HG03439 (cell line): ENCODE data around the gene ULK1.

ENCODE experiments used
- ATAC-seq: cut with Tn5 transposase; IDR thresholded peaks from one replicate; pipeline ENCODE4 v1.9.1; 2021; ENCODE audit warnings: mild to moderate bottlenecking, moderate library complexity; ENCODE audit not compliant: unreplicated experiment

The ULK1 gene

DNA sequence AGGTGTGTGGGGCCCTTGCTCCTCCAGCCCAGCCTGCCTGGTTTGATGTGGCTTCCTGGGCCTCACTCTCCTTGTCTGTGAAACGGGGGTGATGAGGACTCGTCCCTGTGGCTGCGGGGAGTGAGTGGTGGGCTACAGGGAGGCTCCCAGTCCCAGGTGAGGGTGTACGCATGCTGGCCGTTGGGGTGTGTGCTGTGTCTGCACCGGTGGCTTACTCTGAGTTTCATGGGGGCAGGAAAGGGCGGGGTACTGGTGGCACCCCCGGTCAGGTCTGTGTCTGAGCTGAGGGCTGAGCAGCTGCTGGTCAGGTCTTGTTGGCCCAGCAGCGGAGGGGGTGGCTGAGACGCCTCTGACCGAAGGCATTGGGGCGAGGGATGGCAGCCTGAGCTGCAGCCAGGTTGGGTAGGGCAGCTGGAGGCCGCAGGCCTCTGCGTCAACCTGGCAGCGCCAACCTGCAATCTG, 11.2 kb downstream of the ULK1 start:
- ATAC-seq = no peak

DNA sequence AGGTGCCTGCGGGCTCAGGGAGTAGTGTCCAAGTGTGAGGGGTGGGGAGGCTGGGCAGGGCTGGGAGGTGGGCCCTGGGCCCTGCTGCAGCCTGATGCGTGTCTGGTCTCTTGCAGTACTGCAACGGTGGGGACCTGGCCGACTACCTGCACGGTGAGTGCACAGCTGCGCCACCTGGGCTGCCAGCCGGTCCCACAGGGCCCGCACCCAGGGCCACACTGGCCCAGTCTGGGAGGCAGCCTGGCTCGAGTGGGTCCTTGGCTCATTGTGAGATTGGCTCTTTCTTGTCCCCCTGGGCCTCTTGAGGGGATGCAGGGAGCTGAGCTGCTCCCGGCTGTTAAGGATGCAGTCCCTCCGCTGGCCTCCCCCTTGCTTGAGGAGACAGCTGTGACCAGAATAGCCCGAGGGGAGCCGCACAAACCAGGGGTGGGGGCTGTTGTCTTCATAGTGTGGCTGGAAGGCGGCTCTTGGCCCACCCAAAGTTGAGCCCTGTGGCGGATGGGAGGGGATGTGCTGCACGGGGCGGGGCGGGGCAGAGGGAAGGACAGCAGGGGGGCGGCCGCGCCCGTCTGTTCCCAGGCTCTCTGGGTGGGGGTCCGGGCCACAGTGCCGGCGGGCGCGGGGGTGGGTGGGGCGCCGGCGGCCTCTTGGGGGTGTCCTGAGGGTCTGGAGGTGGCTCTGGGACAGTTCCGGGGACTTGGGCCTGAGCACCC, 13.1 kb downstream of the ULK1 start:
- ATAC-seq = no peak

DNA sequence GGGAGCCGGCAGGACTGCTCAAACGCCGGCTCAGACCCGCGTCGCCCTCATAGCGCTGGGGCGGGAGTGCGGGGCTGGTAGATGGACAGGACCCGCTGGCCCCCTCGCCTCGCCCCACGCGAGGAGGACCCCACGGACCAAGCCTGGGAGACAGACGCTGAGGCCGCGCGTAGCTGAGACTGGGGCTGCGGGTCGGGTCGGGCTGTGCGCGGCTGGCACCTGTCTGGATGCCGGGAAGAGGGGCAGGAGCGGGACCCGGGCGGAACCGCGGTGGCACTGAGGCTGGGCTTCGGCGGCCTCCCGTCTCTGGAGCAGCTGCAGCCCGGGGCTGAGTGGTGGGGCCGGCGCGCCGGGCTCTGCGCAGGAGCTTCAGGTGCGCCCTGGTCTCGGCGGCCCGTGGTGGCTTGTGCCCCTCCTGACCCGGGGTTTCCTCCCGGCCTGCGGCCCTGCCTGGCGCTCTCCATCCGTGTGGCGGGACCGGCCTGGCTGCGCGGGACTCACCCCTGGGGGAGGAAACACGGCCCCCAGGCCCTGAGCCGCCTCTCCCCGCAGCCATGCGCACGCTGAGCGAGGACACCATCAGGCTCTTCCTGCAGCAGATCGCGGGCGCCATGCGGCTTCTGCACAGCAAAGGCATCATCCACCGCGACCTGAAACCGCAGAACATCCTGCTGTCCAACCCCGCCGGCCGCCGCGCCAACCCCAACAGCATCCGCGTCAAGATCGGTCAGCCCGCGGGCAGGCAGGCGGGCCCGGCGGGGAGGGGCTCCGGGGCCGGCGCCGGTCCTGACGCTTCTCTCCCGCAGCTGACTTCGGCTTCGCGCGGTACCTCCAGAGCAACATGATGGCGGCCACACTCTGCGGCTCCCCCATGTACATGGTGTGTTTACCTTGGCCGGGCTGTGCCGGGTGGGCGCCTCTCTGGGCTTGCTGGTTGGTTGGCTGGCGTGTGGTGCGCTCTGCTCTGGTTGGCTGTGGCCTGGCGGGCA, 14.0 kb downstream of the ULK1 start:
- no peak for ATAC-seq

DNA sequence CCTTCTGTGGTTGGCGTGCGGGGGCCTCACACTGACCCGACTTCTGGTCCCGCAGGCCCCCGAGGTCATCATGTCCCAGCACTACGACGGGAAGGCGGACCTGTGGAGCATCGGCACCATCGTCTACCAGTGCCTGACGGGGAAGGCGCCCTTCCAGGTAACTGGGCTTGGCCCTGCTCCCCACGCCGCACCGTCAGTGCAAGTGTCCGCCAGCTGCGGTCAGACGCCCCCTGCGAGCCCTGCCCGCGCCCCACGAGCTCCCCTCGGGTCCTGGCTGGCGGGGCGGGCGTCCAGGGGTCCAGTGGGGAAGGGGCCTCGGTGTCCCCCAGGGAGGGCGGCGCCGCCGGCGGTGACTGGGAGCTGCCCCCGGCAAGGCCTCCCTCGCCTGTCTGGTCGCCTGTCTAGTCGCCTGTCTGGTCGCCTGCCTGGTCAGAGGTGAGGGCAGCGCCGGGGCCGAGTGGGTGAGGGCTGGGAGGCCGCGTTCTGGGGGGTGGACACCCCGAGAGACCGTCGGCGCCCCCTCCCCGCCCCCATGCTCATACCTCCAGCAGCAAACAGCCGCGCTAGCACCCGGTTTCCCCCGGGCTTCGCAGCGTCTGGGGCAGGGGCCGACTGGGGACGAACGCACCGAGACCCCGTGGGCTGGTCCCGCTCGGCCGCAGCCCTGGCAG, 14.8 kb downstream of the ULK1 start:
- ATAC-seq = no peak

DNA sequence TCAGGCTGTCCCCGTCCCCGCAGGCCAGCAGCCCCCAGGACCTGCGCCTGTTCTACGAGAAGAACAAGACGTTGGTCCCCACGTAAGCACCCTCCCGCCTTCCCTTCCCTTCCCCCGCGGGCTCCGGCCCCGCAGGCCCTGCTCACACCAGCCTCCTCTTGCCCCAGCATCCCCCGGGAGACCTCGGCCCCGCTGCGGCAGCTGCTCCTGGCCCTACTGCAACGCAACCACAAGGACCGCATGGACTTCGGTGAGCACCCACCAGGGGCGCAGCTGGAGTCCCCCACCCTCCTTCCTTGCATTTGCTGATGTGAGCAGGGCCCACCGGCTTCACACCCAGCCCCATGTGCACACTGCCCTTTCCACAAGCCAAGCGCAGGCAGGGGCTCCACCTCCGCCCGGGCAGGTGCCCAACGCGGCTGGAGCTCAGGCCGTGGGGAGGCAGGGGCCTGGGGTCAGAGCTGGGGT, 15.4 kb downstream of the ULK1 start:
- ATAC-seq = no peak

DNA sequence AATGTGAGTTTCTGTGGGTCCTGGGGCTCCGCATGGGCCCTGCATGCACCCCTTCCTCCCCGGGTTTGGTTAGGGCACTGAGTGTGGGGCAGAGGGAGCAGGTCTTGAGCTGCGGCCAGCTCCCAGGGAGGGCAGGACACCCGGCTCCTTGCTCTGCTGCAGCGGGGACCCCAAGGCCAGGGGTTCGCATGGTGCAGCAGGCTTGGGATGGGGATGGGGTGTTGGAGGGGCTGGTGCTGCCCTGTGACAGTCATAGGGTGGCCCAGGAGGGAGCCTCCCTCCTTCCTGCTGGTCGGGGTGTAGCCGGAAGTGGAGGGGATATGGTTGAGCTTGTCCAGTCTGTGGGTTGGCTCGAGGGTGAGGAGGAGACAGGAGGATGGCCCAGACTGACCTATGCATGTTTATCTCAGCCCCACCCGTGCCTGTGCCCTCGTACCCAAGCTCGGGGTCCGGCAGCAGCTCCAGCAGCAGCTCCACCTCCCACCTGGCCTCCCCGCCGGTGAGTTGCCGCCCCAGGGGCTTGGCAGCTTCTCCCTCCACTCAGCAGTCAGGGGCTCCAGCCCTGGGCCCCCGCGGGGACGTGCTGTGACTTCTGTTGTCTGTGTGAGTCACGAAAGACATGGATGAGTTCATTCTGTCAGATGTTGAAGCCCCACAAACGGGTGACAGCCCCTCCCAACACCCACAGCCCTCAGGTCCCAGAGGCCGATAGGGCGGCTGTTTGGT, 16.0 kb downstream of the ULK1 start:
- no peak for ATAC-seq

DNA sequence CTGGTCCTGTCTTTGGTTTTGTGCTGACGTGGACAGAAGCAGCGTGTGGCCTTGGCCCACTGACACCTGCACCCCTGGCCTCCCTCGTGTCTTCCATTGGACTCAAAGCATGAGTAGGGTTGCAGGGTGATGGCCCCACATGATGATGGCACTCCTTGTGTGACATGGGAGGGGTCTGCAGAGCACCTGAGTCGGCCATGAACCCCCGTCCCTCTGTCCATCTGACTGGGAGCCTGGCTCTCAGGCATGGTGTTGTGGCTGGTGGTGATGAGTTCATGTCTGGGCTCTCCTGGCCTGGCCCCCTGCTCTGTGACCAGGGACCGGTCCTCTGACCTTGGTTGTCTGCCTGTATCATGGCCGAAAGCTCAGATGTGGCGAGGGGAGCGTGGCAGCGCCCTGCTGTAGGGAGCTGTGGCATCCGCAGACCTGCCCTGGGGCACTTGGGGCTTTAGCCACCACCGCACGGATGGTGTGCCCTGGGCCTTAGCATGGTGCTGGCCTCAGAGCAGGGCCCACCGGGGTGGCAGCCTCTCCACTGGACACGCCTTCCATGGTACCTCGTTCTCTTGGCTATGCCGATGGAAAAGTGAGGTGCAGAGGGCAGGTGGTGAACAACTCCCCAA, 16.7 kb downstream of the ULK1 start:
- no peak for ATAC-seq

DNA sequence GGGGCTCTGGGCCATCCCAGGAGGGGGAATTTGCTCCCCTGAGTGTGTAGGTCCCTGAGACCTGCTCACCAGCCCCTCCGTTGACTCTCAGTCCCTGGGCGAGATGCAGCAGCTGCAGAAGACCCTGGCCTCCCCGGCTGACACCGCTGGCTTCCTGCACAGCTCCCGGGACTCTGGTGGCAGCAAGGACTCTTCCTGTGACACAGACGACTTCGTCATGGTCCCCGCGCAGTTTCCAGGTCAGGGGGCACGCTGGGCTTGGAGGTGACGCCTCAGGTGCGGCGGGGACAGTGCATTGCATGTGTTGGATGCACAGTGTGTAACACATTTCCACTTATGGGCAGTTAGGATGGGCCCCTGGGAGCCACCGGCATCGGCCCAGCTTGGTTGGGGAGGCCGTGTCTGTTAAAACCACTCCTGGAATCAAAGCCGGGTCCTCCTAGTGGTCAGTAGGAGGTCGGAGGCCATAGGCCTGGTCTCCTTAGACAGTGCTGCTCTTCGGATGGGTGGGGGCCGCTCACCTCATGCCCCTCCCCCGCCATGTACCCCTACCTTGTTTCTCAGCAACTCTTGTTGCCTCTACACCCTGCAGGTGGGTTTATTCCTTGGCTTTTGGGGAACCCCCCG, 17.5 kb downstream of the ULK1 start:
- ATAC-seq = no peak

DNA sequence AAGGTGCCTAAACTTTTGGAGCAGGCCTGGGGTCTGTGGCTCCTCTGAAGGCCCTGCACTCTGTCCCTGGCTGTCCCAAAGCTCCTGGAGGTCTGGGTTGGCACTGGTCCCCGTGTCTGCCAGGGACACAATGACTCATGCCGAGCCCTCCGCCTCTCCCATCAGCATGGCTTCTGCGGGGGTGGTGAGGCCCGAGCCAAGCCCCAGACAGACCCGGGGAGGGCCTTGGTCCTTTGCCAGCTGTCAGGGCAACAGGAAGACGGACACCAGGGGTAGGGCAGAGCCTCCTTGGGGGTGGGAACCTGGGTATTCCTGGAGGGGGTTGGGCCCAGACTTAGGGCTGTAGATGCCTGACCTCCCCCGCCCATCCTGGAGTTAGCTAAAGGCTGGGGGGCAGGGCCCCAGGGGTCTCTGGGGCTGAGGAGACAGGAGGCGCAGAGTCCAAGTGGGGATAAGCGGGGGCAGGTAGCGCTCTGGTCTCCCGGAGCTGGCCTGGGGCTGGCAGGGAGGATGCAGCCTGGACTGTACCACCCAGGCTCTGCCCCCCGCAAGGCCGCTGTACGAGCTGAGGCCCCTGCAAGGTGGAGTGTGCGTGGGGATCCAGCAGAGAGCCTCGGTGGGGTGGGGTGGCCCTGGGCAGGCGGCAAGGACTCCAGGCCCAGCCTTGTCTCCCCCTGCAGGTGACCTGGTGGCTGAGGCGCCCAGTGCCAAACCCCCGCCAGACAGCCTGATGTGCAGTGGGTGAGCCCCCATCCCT, 18.3 kb downstream of the ULK1 start:
- ATAC-seq = no peak

DNA sequence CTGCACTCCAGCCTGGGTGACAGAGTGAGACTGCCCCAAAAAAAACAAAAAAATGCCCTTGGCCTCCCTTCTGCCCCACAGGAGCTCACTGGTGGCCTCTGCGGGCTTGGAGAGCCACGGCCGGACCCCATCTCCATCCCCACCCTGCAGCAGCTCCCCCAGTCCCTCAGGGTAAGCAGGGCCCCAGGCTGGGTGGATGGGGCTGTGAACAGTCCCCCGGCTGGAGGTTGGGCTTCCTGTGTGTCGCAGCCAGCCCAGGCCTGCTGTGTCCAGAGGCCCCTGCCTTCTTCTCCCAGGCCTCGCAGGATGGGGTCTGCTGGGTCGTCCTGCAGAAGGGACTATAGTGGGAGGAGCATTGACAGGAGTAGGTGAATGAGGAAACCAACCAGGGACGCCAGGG, 19.2 kb downstream of the ULK1 start:
- no peak for ATAC-seq

DNA sequence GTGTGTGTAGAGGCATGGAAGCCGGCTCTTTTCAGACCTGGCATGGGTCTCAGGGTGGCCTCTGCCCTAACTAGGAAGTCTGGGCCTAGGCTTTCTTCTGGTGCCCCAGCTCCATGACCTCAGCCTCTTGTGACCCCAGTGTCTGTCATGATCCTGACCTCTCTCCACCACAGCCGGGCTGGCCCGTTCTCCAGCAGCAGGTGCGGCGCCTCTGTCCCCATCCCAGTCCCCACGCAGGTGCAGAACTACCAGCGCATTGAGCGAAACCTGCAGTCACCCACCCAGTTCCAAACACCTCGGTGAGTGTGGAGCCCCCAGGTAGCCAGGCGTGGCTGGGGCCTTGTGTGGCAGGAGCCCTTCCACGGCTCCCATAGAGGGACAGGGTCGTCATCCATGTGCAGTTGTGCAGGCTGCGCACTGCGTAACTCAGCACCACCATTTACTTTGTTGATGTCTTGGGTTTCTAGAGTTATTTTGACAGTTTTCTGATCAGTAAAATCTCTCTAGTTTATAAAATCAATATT, 19.8 kb downstream of the ULK1 start:
- ATAC-seq = no peak

DNA sequence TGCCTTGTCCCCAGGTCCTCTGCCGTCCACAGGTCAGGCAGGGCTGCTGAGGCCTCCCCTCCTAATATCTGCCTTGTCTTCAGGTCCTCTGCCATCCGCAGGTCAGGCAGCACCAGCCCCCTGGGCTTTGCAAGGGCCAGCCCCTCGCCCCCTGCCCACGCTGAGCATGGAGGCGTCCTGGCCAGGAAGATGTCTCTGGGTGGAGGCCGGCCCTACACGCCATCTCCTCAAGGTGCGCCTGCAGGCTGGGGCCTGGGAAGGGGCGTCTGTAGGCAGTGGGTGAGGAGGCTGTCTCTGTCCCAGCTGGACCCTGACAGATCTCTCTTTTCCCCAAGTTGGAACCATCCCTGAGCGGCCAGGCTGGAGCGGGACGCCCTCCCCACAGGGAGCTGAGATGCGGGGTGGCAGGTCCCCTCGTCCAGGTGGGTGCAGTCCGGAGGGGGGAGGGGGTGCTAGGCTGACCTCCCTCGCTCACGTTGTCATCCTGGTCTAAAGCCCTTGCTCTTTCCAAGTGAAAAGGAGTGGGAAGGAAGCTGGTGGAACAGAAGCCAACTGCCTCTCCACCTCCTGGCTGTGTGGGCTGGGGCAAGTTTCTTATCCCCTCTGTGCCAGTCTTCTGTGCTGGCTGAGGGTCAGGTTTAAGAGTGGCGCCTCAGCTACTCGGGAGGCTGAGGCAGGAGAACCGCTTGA, 20.7 kb downstream of the ULK1 start:
- ATAC-seq = no peak

DNA sequence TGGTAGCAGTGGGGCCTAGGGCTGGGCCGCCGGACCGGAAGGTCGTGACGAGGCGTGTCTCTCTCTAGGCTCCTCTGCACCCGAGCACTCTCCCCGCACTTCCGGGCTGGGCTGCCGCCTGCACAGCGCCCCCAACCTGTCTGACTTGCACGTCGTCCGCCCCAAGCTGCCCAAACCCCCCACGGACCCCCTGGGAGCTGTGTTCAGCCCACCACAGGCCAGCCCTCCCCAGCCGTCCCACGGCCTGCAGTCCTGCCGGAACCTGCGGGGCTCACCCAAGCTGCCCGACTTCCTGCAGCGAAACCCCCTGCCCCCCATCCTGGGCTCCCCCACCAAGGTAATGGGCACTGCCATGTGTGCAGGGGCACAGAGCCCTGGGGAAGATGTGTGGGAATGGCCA, 21.4 kb downstream of the ULK1 start:
- no peak for ATAC-seq

DNA sequence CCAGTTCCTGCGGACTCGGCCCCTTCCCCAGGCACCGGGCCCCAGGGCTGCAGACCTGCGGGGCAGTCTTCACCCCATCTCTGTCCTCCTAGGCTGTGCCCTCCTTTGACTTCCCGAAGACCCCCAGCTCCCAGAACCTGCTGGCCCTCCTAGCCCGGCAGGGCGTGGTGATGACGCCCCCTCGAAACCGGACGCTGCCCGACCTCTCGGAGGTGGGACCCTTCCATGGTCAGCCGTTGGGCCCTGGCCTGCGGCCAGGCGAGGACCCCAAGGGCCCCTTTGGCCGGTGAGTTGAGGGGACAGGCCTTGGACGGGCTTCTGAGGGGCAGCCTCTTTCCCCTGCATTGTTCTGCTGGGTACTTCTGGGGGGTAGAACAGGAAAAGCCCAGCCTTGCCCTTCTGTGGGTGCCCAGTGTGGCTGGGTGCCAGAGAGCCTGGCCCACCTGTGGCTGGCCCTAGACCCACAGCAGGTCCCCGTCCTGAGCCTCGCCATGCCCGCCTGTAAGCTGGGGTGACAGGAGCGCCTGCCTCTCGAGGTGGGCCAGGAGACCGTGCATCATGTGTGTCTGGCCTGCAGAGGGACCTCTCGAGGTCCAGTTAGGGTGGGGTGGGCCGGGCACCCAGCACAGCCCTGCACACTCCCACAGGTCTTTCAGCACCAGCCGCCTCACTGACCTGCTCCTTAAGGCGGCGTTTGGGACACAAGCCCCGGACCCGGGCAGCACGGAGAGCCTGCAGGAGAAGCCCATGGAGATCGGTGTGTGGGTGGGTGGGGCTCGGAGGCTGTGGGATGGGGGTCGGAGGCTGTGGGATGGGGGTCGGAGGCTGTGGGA, 22.1 kb downstream of the ULK1 start:
- no peak for ATAC-seq

DNA sequence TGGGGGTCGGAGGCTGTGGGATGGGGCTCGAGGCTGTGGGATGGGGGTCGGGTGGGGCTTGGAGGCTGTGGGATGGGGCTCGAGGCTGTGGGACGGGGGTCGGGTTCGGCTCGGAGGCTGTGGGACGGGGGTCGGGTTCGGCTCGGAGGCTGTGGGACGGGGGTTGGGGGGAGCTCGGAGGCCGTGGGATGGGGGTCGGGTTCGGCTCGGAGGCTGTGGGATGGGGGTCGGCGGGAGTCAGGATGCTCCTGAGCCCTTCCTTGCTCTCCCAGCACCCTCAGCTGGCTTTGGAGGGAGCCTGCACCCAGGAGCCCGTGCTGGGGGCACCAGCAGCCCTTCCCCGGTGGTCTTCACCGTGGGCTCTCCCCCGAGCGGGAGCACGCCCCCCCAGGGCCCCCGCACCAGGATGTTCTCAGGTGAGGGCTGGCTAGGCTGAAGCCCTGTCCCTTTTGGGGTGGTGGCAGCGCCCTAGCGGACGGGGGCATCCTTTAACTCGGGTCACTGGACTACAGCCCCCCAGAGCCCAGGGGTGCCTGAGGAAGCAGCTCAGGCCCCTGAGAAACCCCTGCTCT, 22.8 kb downstream of the ULK1 start:
- no peak for ATAC-seq

DNA sequence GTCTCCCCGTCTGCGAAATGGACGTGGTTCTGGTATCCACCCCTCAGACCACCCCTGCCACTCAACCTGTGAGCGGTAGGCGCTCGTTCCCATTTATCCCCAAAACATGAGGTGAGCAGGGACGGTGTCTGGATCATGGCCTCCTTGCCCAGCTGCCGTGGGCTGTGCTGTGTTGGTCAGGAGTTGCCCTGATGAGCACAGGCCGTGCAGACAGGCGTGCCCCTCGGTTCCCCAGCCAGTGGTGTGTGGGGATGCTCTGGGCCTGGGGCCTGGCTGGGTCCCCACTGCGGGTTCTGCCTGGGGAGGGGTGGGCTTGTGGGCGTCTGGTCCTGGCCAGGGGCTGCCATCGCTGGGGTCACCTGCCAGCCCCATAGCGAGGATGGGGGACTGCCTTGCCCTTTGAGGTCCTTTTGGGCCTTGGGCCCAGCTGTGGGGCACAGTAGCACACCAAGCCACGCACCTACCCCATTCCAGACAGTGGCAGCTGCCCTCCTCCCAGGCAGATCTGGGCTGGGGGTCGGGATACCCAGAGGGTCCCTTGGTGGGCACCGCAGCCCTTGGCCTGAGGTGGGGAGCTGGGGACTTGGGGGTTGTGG, 23.4 kb downstream of the ULK1 start:
- no peak for ATAC-seq
